Stomach (tissue), 4 donors: ENCODE measurements around the gene CENPP.

Source experiments
- CTCF ChIP-seq, 7 experiments: fragments of 450-650 bp in 4 of 7; fragments of 200-600 bp in 3 of 7; sonication (generic) in 3 of 7; IDR thresholded peaks; one replicate each; pipeline ENCODE4 v1.5.1; 2016 to 2019; ENCODE audit warnings: antibody characterized with exemption in 7 of 7, control low read depth in 2 of 7, mild to moderate bottlenecking in 1 of 7
- POLR2AphosphoS5 ChIP-seq, 3 donors: sonication (generic); formaldehyde crosslinking; IDR thresholded peaks; one replicate each; pipeline ENCODE4 v1.6.1; 2016; ENCODE audit warnings: antibody characterized with exemption in 3 of 3

GRCh38 chr9:92480291-92480771 is 154.6 kb downstream of the CENPP start:
- no peak for TF ChIP-seq CTCF (IDR thresholded peaks at IDR 0.05)
- peak in 1 of 3 donors; percentile 18 for TF ChIP-seq POLR2AphosphoS5 (IDR thresholded peaks at IDR 0.05)
